ENCODE measurements around the gene ZNF544.

- no peak for TF ChIP-seq POLR2A (IDR thresholded peaks at IDR 0.05)
- no peak for TF ChIP-seq CTCF (IDR thresholded peaks at IDR 0.05)
These were observed 44.9 kb upstream of the ZNF544 start for GRCh38 chr19:58183817-58184215.
